HEK293 (cell line): Measurements from ENCODE around the gene C16orf78.

Experiments
- CTCF ChIA-PET: fragments of 350-600 bp; formaldehyde crosslinking; extraction: SDS; loops from one replicate; lab custom pipeline; 2021; ENCODE audit warnings: antibody characterized with exemption; lab: Yijun Ruan, JAX
- POLR2A ChIA-PET: fragments of 300-600 bp; formaldehyde crosslinking; extraction: SDS; loops from one replicate; lab custom pipeline; 2020; ENCODE audit warnings: antibody characterized with exemption, inconsistent platforms; lab: Yijun Ruan, JAX
- H3K27ac ChIP-seq: fragments of 200-500 bp; sonication (Bioruptor generic); 2 replicates; pipeline ENCODE4 v1.5.1; 2014; ENCODE audit warnings: low read depth, low read length, control low read depth, inconsistent platforms; ENCODE audit errors: extremely low read depth
- H3K36me3 ChIP-seq, 2 experiments: fragments of 200-500 bp in 1 of 2; sonication (Bioruptor generic) in 1 of 2; 1 replicate in 1 of 2; 2 replicates in 1 of 2; pipeline ENCODE4 v1.5.1; 2014 to 2017; ENCODE audit warnings: inconsistent platforms in 2 of 2, low read length in 2 of 2; ENCODE audit not compliant: control insufficient read depth in 2 of 2, insufficient read depth in 1 of 2
- H3K4me1 ChIP-seq: fragments of 200-500 bp; sonication (Bioruptor generic); 2 replicates; pipeline ENCODE4 v1.5.1; 2014; ENCODE audit warnings: mild to moderate bottlenecking, low read length, inconsistent platforms; ENCODE audit not compliant: control insufficient read depth, insufficient read depth
- H3K4me3 ChIP-seq: 2 replicates; pipeline ENCODE4 v1.5.1; 2011; ENCODE audit warnings: low read depth, mild to moderate bottlenecking, control low read depth, low read length, moderate library complexity
- H3K9me3 ChIP-seq: fragments of 200-500 bp; sonication (Bioruptor generic); 2 replicates; pipeline ENCODE4 v1.5.1; 2014; ENCODE audit warnings: low read depth, low read length, inconsistent platforms; ENCODE audit not compliant: control insufficient read depth, insufficient read depth
- AEBP2 ChIP-seq: fragments of 450-650 bp; formaldehyde crosslinking; IDR thresholded peaks from 2 replicates; pipeline ENCODE4 v1.5.1; 2016; ENCODE audit warnings: missing biosample characterization, missing genetic modification characterization, borderline replicate concordance
- CTCF ChIP-seq: fragments of 450-650 bp; formaldehyde crosslinking; IDR thresholded peaks from 2 replicates; pipeline ENCODE4 v1.5.1; 2016; ENCODE audit warnings: missing biosample characterization, missing genetic modification characterization
- HOXC10 ChIP-seq: sonication (generic); formaldehyde crosslinking; IDR thresholded peaks from 2 replicates; pipeline ENCODE4 v1.8.1; 2023; ENCODE audit warnings: mild to moderate bottlenecking, missing genetic modification reagents
- HOXD13 ChIP-seq: sonication (generic); formaldehyde crosslinking; IDR thresholded peaks from 2 replicates; pipeline ENCODE4 v1.8.0; 2022; ENCODE audit warnings: missing genetic modification reagents, borderline replicate concordance
- IKZF3 ChIP-seq: fragments of 450-650 bp; IDR thresholded peaks from 2 replicates; pipeline ENCODE4 v1.5.0; 2018; ENCODE audit warnings: missing biosample characterization, mild to moderate bottlenecking, missing genetic modification characterization, moderate library complexity
- PBX3 ChIP-seq: sonication (generic); formaldehyde crosslinking; IDR thresholded peaks from 2 replicates; pipeline ENCODE4 v1.8.1; 2022; ENCODE audit warnings: mild to moderate bottlenecking, moderate library complexity, missing genetic modification reagents
- REPIN1 ChIP-seq: fragments of 450-650 bp; formaldehyde crosslinking; IDR thresholded peaks from 2 replicates; pipeline ENCODE4 v1.5.1; 2017; ENCODE audit warnings: missing biosample characterization, missing genetic modification characterization, low read depth
- SCRT1 ChIP-seq: fragments of 450-650 bp; formaldehyde crosslinking; IDR thresholded peaks from 2 replicates; pipeline ENCODE4 v1.5.1; 2016; ENCODE audit warnings: missing biosample characterization, missing genetic modification characterization, borderline replicate concordance
- ZBTB48 ChIP-seq: fragments of 450-650 bp; formaldehyde crosslinking; IDR thresholded peaks from 2 replicates; pipeline ENCODE4 v1.5.1; 2016; ENCODE audit warnings: missing biosample characterization, missing genetic modification characterization
- ZNF114 ChIP-seq: fragments of 450-650 bp; formaldehyde crosslinking; IDR thresholded peaks from 2 replicates; pipeline ENCODE4 v1.5.0; 2017; ENCODE audit warnings: missing biosample characterization, missing genetic modification characterization
- ZNF157 ChIP-seq: fragments of 450-650 bp; formaldehyde crosslinking; IDR thresholded peaks from 2 replicates; pipeline ENCODE4 v1.5.1; 2016; ENCODE audit warnings: missing biosample characterization, missing genetic modification characterization
- ZNF211 ChIP-seq: fragments of 450-650 bp; formaldehyde crosslinking; IDR thresholded peaks from 2 replicates; pipeline ENCODE4 v1.5.1; 2016; ENCODE audit warnings: low read depth, missing biosample characterization, missing genetic modification characterization
- ZNF23 ChIP-seq: fragments of 450-650 bp; formaldehyde crosslinking; IDR thresholded peaks from 2 replicates; pipeline ENCODE4 v1.5.1; 2016; ENCODE audit warnings: missing biosample characterization, missing genetic modification characterization, borderline replicate concordance
- ZNF311 ChIP-seq: fragments of 450-650 bp; formaldehyde crosslinking; IDR thresholded peaks from 2 replicates; pipeline ENCODE4 v1.5.1; 2017; ENCODE audit warnings: missing biosample characterization, missing genetic modification characterization, borderline replicate concordance
- ZNF426 ChIP-seq: fragments of 450-650 bp; formaldehyde crosslinking; IDR thresholded peaks from 2 replicates; pipeline ENCODE4 v1.5.1; 2017; ENCODE audit warnings: missing biosample characterization, missing genetic modification characterization, mild to moderate bottlenecking, inconsistent platforms, moderate library complexity
- ZNF48 ChIP-seq: fragments of 450-650 bp; formaldehyde crosslinking; IDR thresholded peaks from 2 replicates; pipeline ENCODE4 v1.5.1; 2016; ENCODE audit warnings: missing biosample characterization, missing genetic modification characterization
- ZNF544 ChIP-seq: fragments of 450-650 bp; formaldehyde crosslinking; IDR thresholded peaks from 2 replicates; pipeline ENCODE4 v1.5.0; 2017; ENCODE audit warnings: missing biosample characterization, missing genetic modification characterization
- ZNF621 ChIP-seq: fragments of 450-650 bp; formaldehyde crosslinking; IDR thresholded peaks from 2 replicates; pipeline ENCODE4 v1.5.1; 2017; ENCODE audit warnings: missing biosample characterization, missing genetic modification characterization
- TF ChIP-seq, protein P1 (sequence below): fragments of 450-650 bp; formaldehyde crosslinking; IDR thresholded peaks from 2 replicates; pipeline ENCODE4 v1.5.1; 2016; ENCODE audit warnings: missing biosample characterization, missing genetic modification characterization, borderline replicate concordance

C16orf78 gene

GRCh38 chr16:49414671-49415070, 41.1 kb downstream of the C16orf78 start:
- H3K4me3 ChIP-seq: no peak overlapping the region
- no peaks in the 10 kb centered on the region for H3K4me1 ChIP-seq
- no peak overlapping the region for H3K27ac ChIP-seq
- H3K36me3 ChIP-seq: no peaks in the 10 kb centered on the region
- TF ChIP-seq CTCF (tag by site-specific recombination) (no peak), ZNF311 (no peak), ZNF426 (tag by site-specific recombination) (no peak), ZNF114 (no peak), ZNF48 (tag by site-specific recombination) (no peak), ZNF211 (no peak), HOXC10 (no peak), ZNF544 (tag by site-specific recombination) (no peak), ZNF621 (no peak), REPIN1 (no peak), IKZF3 (tag by site-specific recombination) (no peak), AEBP2 (tag by site-specific recombination) (no peak), ZBTB48 (tag by site-specific recombination) (no peak), PBX3 (CRISPR knock-in tag) (no peak), ZNF23 (tag by site-specific recombination) (no peak), SCRT1 (tag by site-specific recombination) (no peak), HOXD13 (no peak), ZNF157 (tag by site-specific recombination) (no peak)
- TF ChIP-seq, protein P1, sequence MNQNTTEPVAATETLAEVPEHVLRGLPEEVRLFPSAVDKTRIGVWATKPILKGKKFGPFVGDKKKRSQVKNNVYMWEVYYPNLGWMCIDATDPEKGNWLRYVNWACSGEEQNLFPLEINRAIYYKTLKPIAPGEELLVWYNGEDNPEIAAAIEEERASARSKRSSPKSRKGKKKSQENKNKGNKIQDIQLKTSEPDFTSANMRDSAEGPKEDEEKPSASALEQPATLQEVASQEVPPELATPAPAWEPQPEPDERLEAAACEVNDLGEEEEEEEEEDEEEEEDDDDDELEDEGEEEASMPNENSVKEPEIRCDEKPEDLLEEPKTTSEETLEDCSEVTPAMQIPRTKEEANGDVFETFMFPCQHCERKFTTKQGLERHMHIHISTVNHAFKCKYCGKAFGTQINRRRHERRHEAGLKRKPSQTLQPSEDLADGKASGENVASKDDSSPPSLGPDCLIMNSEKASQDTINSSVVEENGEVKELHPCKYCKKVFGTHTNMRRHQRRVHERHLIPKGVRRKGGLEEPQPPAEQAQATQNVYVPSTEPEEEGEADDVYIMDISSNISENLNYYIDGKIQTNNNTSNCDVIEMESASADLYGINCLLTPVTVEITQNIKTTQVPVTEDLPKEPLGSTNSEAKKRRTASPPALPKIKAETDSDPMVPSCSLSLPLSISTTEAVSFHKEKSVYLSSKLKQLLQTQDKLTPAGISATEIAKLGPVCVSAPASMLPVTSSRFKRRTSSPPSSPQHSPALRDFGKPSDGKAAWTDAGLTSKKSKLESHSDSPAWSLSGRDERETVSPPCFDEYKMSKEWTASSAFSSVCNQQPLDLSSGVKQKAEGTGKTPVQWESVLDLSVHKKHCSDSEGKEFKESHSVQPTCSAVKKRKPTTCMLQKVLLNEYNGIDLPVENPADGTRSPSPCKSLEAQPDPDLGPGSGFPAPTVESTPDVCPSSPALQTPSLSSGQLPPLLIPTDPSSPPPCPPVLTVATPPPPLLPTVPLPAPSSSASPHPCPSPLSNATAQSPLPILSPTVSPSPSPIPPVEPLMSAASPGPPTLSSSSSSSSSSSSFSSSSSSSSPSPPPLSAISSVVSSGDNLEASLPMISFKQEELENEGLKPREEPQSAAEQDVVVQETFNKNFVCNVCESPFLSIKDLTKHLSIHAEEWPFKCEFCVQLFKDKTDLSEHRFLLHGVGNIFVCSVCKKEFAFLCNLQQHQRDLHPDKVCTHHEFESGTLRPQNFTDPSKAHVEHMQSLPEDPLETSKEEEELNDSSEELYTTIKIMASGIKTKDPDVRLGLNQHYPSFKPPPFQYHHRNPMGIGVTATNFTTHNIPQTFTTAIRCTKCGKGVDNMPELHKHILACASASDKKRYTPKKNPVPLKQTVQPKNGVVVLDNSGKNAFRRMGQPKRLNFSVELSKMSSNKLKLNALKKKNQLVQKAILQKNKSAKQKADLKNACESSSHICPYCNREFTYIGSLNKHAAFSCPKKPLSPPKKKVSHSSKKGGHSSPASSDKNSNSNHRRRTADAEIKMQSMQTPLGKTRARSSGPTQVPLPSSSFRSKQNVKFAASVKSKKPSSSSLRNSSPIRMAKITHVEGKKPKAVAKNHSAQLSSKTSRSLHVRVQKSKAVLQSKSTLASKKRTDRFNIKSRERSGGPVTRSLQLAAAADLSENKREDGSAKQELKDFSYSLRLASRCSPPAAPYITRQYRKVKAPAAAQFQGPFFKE (tag by site-specific recombination): no peak
- TF ChIP-seq, all 188 proteins: peak for 0
- CTCF ChIA-PET: interaction anchor here (0.7 kb wide), 1 partner anchor 161 kb away, joined by 3 read pairs; no protein-coding TSS in a partner anchor
- H3K9me3 ChIP-seq: no peaks in the 10 kb centered on the region
- POLR2A ChIA-PET: no interaction called here
